MCF 10A (cell line): Measurements from ENCODE around the gene TMEM109. TPM values are rescaled to one million over a fixed set of nuclear protein-coding genes. Genes with fewer than 3 reads are reported as not detected.
A peak's percentile ranks its signal among the peaks of the same experiment; 100 is the strongest.

Source experiments
- BruUV-seq: library from RNA; stranded (reverse); fragments of 400-500 nt; replicated peaks from 2 replicates; lab custom pipeline; 2021; lab: Mats Ljungman, UMichigan
- CTCF ChIA-PET: fragments of 300-600 bp; sonication (Branson Sonifier 250); formaldehyde crosslinking; extraction: SDS; loops from one replicate; lab custom pipeline; 2021; ENCODE audit warnings: antibody characterized with exemption, inconsistent platforms; lab: Yijun Ruan, JAX
- POLR2A ChIA-PET: fragments of 300-600, 350-650 bp; sonication (Branson Sonifier 250); formaldehyde crosslinking; extraction: SDS; loops from one replicate; lab custom pipeline; 2020; ENCODE audit warnings: antibody characterized with exemption, inconsistent platforms; lab: Yijun Ruan, JAX
- DNase-seq: peaks from one replicate; pipeline ENCODE4 v3.0.0-alpha.2; 2018; ENCODE audit not compliant: unreplicated experiment
- H3K27ac Mint-ChIP-seq: one replicate; pipeline ENCODE4 v1.8.0; 2022; ENCODE audit warnings: mild to moderate bottlenecking, low read depth, mixed read lengths; ENCODE audit not compliant: unreplicated experiment
- H3K27me3 Mint-ChIP-seq: one replicate; pipeline ENCODE4 v1.8.0; 2022; ENCODE audit warnings: mixed read lengths; ENCODE audit not compliant: insufficient read depth, unreplicated experiment
- H3K36me3 Mint-ChIP-seq: one replicate; pipeline ENCODE4 v1.8.0; 2022; ENCODE audit warnings: mild to moderate bottlenecking, moderate library complexity, mixed read lengths; ENCODE audit not compliant: insufficient read depth, unreplicated experiment
- H3K4me1 Mint-ChIP-seq: one replicate; pipeline ENCODE4 v1.8.0; 2022; ENCODE audit warnings: mixed read lengths; ENCODE audit not compliant: insufficient read depth, unreplicated experiment
- H3K4me3 Mint-ChIP-seq: one replicate; pipeline ENCODE4 v1.8.0; 2022; ENCODE audit warnings: mild to moderate bottlenecking, moderate library complexity, mixed read lengths; ENCODE audit not compliant: unreplicated experiment
- H3K9me3 Mint-ChIP-seq: one replicate; pipeline ENCODE4 v1.8.0; 2022; ENCODE audit warnings: mixed read lengths; ENCODE audit not compliant: unreplicated experiment
- CTCF ChIP-seq: fragments of 200-600 bp; IDR thresholded peaks from one replicate; pipeline ENCODE4 v1.8.0; 2022; ENCODE audit warnings: antibody characterized with exemption, mild to moderate bottlenecking; ENCODE audit not compliant: unreplicated experiment
- intact Hi-C: fragments of 100-400 bp; cut with micrococcal nuclease; formaldehyde crosslinking; loops from 2 replicates; pipeline ENCODE4 v1.14.1; 2022
- total RNA-seq: library from RNA; stranded (reverse); gene quantifications from 2 replicates; pipeline ENCODE4 v1.2.3, GENCODE V29; 2022

Gene TMEM109
- total RNA-seq, 1 experiment from 2014 or later: 45.8 TPM

- H3K27ac Mint-ChIP-seq: no peak overlapping the region
- intact Hi-C loops: no loop called here
- DNase-seq: no peak
- POLR2A ChIA-PET: no interaction called here
- no TSS peak for BruUV-seq
- H3K36me3 Mint-ChIP-seq: peaks cover 65% of the 10 kb centered on the region
- no peaks in the 10 kb centered on the region for H3K27me3 Mint-ChIP-seq
- CTCF ChIA-PET: interaction anchor here (0.6 to 10.1 kb wide), 10 partner anchors 13 to 1612 kb away, joined by 3 to 163 read pairs (median 6); partner anchors contain the start of gene CCDC86
- H3K9me3 Mint-ChIP-seq: no peaks in the 10 kb centered on the region
- H3K4me3 Mint-ChIP-seq: no peak overlapping the region
- H3K4me1 Mint-ChIP-seq: peaks cover 9% of the 10 kb centered on the region
- no peak for TF ChIP-seq CTCF
Observed at GRCh38 chr11:60902625-60903024, 11.3 kb upstream of the TMEM109 start.

- no peak for TF ChIP-seq CTCF
- intact Hi-C loops: no loop called here
- DNase-seq: no peak
- H3K9me3 Mint-ChIP-seq: no peaks in the 10 kb centered on the region
- ChIA-PET CTCF (interaction anchor here (0.6 to 10.1 kb wide), 14 partner anchors 9 to 640 kb away, joined by 3 to 163 read pairs (median 6); partner anchors contain the start of genes CCDC86 and TMEM109), POLR2A (interaction anchor here (0.6 to 3.8 kb wide), 19 partner anchors 8 to 1066 kb away, joined by 3 to 69 read pairs (median 4); partner anchors contain the start of genes CCDC86, CPSF7, SDHAF2 and TMEM109)
- peaks cover 41% of the 10 kb centered on the region for H3K36me3 Mint-ChIP-seq
- H3K27me3 Mint-ChIP-seq: peaks cover 11% of the 10 kb centered on the region
- BruUV-seq: no TSS peak
- H3K4me3 Mint-ChIP-seq: peak overlapping the region; percentile 87
- peak overlapping the region; percentile 70 for H3K27ac Mint-ChIP-seq
- peaks cover 9% of the 10 kb centered on the region for H3K4me1 Mint-ChIP-seq
Observed at GRCh38 chr11:60905047-60905446, 8.9 kb upstream of the TMEM109 start.

GRCh38 chr11:60905551-60906113 is 8.3 kb upstream of the TMEM109 start:
- TF ChIP-seq CTCF: no peak
- Mint-ChIP-seq H3K27ac (peak overlapping the region; percentile 70), H3K36me3 (peaks cover 35% of the 10 kb centered on the region), H3K4me3 (peak overlapping the region; percentile 87), H3K9me3 (no peaks in the 10 kb centered on the region), H3K4me1 (peaks cover 9% of the 10 kb centered on the region), H3K27me3 (peaks cover 11% of the 10 kb centered on the region)
- peak; percentile 80 for DNase-seq
- intact Hi-C loops: no loop called here
- ChIA-PET POLR2A (interaction anchor here (0.7 to 3.8 kb wide), 19 partner anchors 8 to 1066 kb away, joined by 3 to 69 read pairs (median 4); partner anchors contain the start of genes CCDC86, CPSF7, SDHAF2 and TMEM109), CTCF (interaction anchor here (0.6 to 10.1 kb wide), 11 partner anchors 9 to 283 kb away, joined by 3 to 163 read pairs (median 6); partner anchors contain the start of genes CCDC86 and TMEM109)
- BruUV-seq: TSS peak; percentile 42
